WTC11 (cell line): ENCODE measurements around the gene SYNJ2. TPM values are rescaled to one million over a fixed set of nuclear protein-coding genes. Genes with fewer than 3 reads are reported as not detected.

Experiments used
- ATAC-seq: fragments of 200-7000 bp; cut with Tn5 transposase; 2 replicates; pipeline ENCODE4 v1.10.0; 2021; ENCODE audit warnings: mild to moderate bottlenecking, moderate library complexity
- CTCF ChIA-PET: fragments of 300-600 bp; sonication (Branson Sonifier 250); formaldehyde crosslinking; loops from one replicate; lab custom pipeline; 2021; ENCODE audit warnings: antibody characterized with exemption; lab: Charles Lee
- POLR2A ChIA-PET: fragments of 350-600 bp; sonication (Branson Sonifier 250); formaldehyde crosslinking; loops from one replicate; lab custom pipeline; 2021; ENCODE audit warnings: antibody characterized with exemption; lab: Charles Lee
- DNase-seq: peaks from one replicate; pipeline ENCODE4 v3.0.0; 2021; ENCODE audit warnings: low spot score
- H3K27ac Mint-ChIP-seq: 2 replicates; pipeline ENCODE4 v1.8.0; 2021; ENCODE audit warnings: mixed read lengths
- H3K27me3 Mint-ChIP-seq: 2 replicates; pipeline ENCODE4 v1.8.0; 2021; ENCODE audit warnings: low read depth, mild to moderate bottlenecking, moderate library complexity, mixed read lengths
- H3K36me3 Mint-ChIP-seq: 2 replicates; pipeline ENCODE4 v1.8.0; 2021; ENCODE audit warnings: mixed read lengths
- H3K4me1 Mint-ChIP-seq: 2 replicates; pipeline ENCODE4 v1.8.0; 2022; ENCODE audit warnings: mixed read lengths
- H3K4me3 Mint-ChIP-seq: 2 replicates; pipeline ENCODE4 v1.8.0; 2021; ENCODE audit warnings: mild to moderate bottlenecking, moderate library complexity, mixed read lengths
- H3K9me3 Mint-ChIP-seq: 2 replicates; pipeline ENCODE4 v1.8.0; 2021; ENCODE audit warnings: mixed read lengths
- ATF1 ChIP-seq: sonication (generic); formaldehyde crosslinking; IDR thresholded peaks from 2 replicates; pipeline ENCODE4 v1.8.1; 2023; ENCODE audit warnings: mild to moderate bottlenecking, moderate library complexity, missing genetic modification reagents
- EMX1 ChIP-seq: fragments of 250-450 bp; sonication (Bioruptor Pico); IDR thresholded peaks from 2 replicates; pipeline ENCODE4 v1.8.0; 2021; ENCODE audit warnings: mild to moderate bottlenecking
- ESRRA ChIP-seq: sonication (generic); formaldehyde crosslinking; IDR thresholded peaks from 2 replicates; pipeline ENCODE4 v1.8.1; 2022; ENCODE audit warnings: mild to moderate bottlenecking, missing genetic modification reagents, borderline replicate concordance
- GTF2I ChIP-seq: fragments of 250-450 bp; sonication (Bioruptor Pico); conservative IDR thresholded peaks from 2 replicates; pipeline ENCODE4 v1.4.0; 2021; ENCODE audit warnings: mild to moderate bottlenecking
- IRF2 ChIP-seq: sonication (generic); formaldehyde crosslinking; IDR thresholded peaks from 2 replicates; pipeline ENCODE4 v1.8.0; 2022; ENCODE audit warnings: low read depth, missing genetic modification reagents, borderline replicate concordance
- MYBL2 ChIP-seq: sonication (generic); formaldehyde crosslinking; IDR thresholded peaks from 2 replicates; pipeline ENCODE4 v1.8.1; 2023; ENCODE audit warnings: mild to moderate bottlenecking, moderate library complexity, missing genetic modification reagents
- NFE2L1 ChIP-seq: sonication (generic); formaldehyde crosslinking; IDR thresholded peaks from 2 replicates; pipeline ENCODE4 v1.8.1; 2023; ENCODE audit warnings: missing genetic modification reagents
- NFYB ChIP-seq: sonication (generic); formaldehyde crosslinking; conservative IDR thresholded peaks from 2 replicates; pipeline ENCODE4 v1.8.0; 2022; ENCODE audit warnings: low read depth, missing genetic modification reagents
- NR2C2 ChIP-seq: sonication (generic); formaldehyde crosslinking; IDR thresholded peaks from 2 replicates; pipeline ENCODE4 v1.8.0; 2022; ENCODE audit warnings: mild to moderate bottlenecking, missing genetic modification reagents
- OVOL2 ChIP-seq: fragments of 250-450 bp; sonication (Bioruptor Pico); IDR thresholded peaks from 2 replicates; pipeline ENCODE4 v1.9.0; 2021; ENCODE audit warnings: mild to moderate bottlenecking, borderline replicate concordance
- RELA ChIP-seq: sonication (generic); formaldehyde crosslinking; IDR thresholded peaks from 2 replicates; pipeline ENCODE4 v1.8.1; 2022; ENCODE audit warnings: missing genetic modification reagents, mild to moderate bottlenecking, borderline replicate concordance
- RORB ChIP-seq: fragments of 250-450 bp; sonication (Bioruptor Pico); IDR thresholded peaks from 2 replicates; pipeline ENCODE4 v1.9.0; 2021; ENCODE audit warnings: mild to moderate bottlenecking
- SOX15 ChIP-seq: fragments of 250-450 bp; sonication (Bioruptor Pico); IDR thresholded peaks from 2 replicates; pipeline ENCODE4 v1.9.0; 2021; ENCODE audit warnings: mild to moderate bottlenecking
- TCF7 ChIP-seq: sonication (generic); formaldehyde crosslinking; IDR thresholded peaks from 2 replicates; pipeline ENCODE4 v1.8.0; 2022; ENCODE audit warnings: mild to moderate bottlenecking, low read depth, missing genetic modification reagents, moderate library complexity
- TEAD1 ChIP-seq: sonication (generic); formaldehyde crosslinking; IDR thresholded peaks from 2 replicates; pipeline ENCODE4 v1.8.0; 2022; ENCODE audit warnings: mild to moderate bottlenecking, missing genetic modification reagents
- TP53 ChIP-seq: sonication (generic); formaldehyde crosslinking; IDR thresholded peaks from 2 replicates; pipeline ENCODE4 v1.8.1; 2023; ENCODE audit warnings: mild to moderate bottlenecking, missing genetic modification reagents
- ZBTB21 ChIP-seq: sonication (generic); formaldehyde crosslinking; IDR thresholded peaks from 2 replicates; pipeline ENCODE4 v1.8.1; 2023; ENCODE audit warnings: mild to moderate bottlenecking, missing genetic modification reagents, borderline replicate concordance
- ZNF263 ChIP-seq: sonication (generic); formaldehyde crosslinking; IDR thresholded peaks from 2 replicates; pipeline ENCODE4 v1.8.1; 2022; ENCODE audit warnings: low read depth, mild to moderate bottlenecking, moderate library complexity, missing genetic modification reagents
- ZNF396 ChIP-seq: fragments of 250-450 bp; sonication (Bioruptor Pico); IDR thresholded peaks from 2 replicates; pipeline ENCODE4 v1.8.0; 2021; ENCODE audit warnings: mild to moderate bottlenecking, moderate library complexity, borderline replicate concordance
- ZNF416 ChIP-seq: fragments of 250-450 bp; sonication (Bioruptor Pico); IDR thresholded peaks from 2 replicates; pipeline ENCODE4 v1.9.0; 2021; ENCODE audit warnings: mild to moderate bottlenecking, inconsistent platforms
- ZNF671 ChIP-seq: fragments of 250-450 bp; sonication (Bioruptor Pico); IDR thresholded peaks from 2 replicates; pipeline ENCODE4 v1.8.0; 2021; ENCODE audit warnings: mild to moderate bottlenecking
- total RNA-seq: library from RNA; stranded (reverse); gene quantifications from 3 replicates; pipeline ENCODE4 v1.2.3, GENCODE V29; 2021
- TF ChIP-seq, protein P1 (sequence below): sonication (generic); formaldehyde crosslinking; IDR thresholded peaks from 2 replicates; pipeline ENCODE4 v1.8.0; 2023; ENCODE audit warnings: missing genetic modification reagents, mild to moderate bottlenecking, borderline replicate concordance
- TF ChIP-seq, protein P2 (sequence below): sonication (generic); formaldehyde crosslinking; IDR thresholded peaks from 2 replicates; pipeline ENCODE4 v1.8.1; 2022; ENCODE audit warnings: mild to moderate bottlenecking, missing genetic modification reagents, moderate library complexity, borderline replicate concordance
- TF ChIP-seq, protein P3 (sequence below): sonication (generic); formaldehyde crosslinking; IDR thresholded peaks from 2 replicates; pipeline ENCODE4 v1.8.1; 2022; ENCODE audit warnings: low read depth, missing genetic modification reagents, borderline replicate concordance
- TF ChIP-seq, protein P4 (sequence below): sonication (generic); formaldehyde crosslinking; IDR thresholded peaks from 2 replicates; pipeline ENCODE4 v1.8.1; 2023; ENCODE audit warnings: mild to moderate bottlenecking, missing genetic modification reagents, moderate library complexity

The SYNJ2 gene
- total RNA-seq, 1 experiment from 2014 or later: 15.3 TPM

DNA sequence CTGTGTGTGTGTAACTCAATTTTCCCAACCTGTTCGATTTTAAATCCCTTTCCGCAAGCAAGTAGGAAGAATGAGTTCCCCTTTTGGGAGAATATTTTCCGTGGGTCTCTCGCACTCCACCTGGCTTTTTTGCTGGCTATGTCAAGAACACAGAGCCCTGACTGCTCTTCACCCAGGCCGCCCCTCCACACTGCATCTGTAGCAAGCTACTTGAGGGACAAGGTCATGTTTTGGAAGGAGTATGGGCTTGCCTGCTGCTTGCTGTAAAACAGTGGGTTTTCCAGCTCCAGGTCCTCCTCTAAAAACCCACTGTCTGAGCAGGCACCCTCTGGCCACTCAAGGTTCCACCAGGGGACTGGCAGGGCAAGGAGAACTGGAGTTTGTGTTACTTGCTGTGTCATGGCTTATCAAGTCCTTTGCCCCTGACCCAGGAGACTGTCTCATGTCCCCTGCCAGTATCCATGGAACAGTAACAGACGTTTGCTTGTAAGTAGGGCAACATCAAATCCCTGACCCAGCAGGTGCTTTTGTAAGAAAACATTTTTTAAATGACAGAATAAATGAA lies 35.5 kb upstream of the SYNJ2 start:
- Mint-ChIP-seq H3K36me3 (peaks cover 44% of the 10 kb centered on the region), H3K9me3 (peaks cover 19% of the 10 kb centered on the region), H3K4me3 (no peak overlapping the region)
- CTCF ChIA-PET: interaction anchor here (1.0 to 2.0 kb wide), 4 partner anchors 20 to 276 kb away, joined by 3 to 9 read pairs (median 4); no protein-coding TSS in a partner anchor
- ATAC-seq: no peak
- TF ChIP-seq ESRRA (CRISPR knock-in tag) (no peak), ATF1 (CRISPR knock-in tag) (no peak), MYBL2 (CRISPR knock-in tag) (no peak), RELA (no peak), OVOL2 (no peak), ZNF396 (CRISPR knock-in tag) (no peak), NR2C2 (CRISPR knock-in tag) (no peak), IRF2 (CRISPR knock-in tag) (no peak), TCF7 (CRISPR knock-in tag) (no peak), EMX1 (CRISPR knock-in tag) (no peak), NFYB (no peak), SOX15 (CRISPR knock-in tag) (no peak), TP53 (CRISPR knock-in tag) (no peak), ZNF416 (CRISPR knock-in tag) (no peak)
- TF ChIP-seq, protein P1, sequence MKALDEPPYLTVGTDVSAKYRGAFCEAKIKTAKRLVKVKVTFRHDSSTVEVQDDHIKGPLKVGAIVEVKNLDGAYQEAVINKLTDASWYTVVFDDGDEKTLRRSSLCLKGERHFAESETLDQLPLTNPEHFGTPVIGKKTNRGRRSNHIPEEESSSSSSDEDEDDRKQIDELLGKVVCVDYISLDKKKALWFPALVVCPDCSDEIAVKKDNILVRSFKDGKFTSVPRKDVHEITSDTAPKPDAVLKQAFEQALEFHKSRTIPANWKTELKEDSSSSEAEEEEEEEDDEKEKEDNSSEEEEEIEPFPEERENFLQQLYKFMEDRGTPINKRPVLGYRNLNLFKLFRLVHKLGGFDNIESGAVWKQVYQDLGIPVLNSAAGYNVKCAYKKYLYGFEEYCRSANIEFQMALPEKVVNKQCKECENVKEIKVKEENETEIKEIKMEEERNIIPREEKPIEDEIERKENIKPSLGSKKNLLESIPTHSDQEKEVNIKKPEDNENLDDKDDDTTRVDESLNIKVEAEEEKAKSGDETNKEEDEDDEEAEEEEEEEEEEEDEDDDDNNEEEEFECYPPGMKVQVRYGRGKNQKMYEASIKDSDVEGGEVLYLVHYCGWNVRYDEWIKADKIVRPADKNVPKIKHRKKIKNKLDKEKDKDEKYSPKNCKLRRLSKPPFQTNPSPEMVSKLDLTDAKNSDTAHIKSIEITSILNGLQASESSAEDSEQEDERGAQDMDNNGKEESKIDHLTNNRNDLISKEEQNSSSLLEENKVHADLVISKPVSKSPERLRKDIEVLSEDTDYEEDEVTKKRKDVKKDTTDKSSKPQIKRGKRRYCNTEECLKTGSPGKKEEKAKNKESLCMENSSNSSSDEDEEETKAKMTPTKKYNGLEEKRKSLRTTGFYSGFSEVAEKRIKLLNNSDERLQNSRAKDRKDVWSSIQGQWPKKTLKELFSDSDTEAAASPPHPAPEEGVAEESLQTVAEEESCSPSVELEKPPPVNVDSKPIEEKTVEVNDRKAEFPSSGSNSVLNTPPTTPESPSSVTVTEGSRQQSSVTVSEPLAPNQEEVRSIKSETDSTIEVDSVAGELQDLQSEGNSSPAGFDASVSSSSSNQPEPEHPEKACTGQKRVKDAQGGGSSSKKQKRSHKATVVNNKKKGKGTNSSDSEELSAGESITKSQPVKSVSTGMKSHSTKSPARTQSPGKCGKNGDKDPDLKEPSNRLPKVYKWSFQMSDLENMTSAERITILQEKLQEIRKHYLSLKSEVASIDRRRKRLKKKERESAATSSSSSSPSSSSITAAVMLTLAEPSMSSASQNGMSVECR: no peak
- TF ChIP-seq, protein P2, sequence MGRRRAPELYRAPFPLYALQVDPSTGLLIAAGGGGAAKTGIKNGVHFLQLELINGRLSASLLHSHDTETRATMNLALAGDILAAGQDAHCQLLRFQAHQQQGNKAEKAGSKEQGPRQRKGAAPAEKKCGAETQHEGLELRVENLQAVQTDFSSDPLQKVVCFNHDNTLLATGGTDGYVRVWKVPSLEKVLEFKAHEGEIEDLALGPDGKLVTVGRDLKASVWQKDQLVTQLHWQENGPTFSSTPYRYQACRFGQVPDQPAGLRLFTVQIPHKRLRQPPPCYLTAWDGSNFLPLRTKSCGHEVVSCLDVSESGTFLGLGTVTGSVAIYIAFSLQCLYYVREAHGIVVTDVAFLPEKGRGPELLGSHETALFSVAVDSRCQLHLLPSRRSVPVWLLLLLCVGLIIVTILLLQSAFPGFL: no peak
- TF ChIP-seq, protein P3, sequence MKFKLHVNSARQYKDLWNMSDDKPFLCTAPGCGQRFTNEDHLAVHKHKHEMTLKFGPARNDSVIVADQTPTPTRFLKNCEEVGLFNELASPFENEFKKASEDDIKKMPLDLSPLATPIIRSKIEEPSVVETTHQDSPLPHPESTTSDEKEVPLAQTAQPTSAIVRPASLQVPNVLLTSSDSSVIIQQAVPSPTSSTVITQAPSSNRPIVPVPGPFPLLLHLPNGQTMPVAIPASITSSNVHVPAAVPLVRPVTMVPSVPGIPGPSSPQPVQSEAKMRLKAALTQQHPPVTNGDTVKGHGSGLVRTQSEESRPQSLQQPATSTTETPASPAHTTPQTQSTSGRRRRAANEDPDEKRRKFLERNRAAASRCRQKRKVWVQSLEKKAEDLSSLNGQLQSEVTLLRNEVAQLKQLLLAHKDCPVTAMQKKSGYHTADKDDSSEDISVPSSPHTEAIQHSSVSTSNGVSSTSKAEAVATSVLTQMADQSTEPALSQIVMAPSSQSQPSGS (CRISPR knock-in tag): no peak
- TF ChIP-seq, all 79 proteins: peak for 0
- no peaks in the 10 kb centered on the region for H3K4me1 Mint-ChIP-seq
- H3K27me3 Mint-ChIP-seq: peaks cover 4% of the 10 kb centered on the region; the same call in 1 of the 2 replicates
- POLR2A ChIA-PET: interaction anchor here (0.6 kb wide), 1 partner anchor 576 kb away, joined by 3 read pairs; no protein-coding TSS in a partner anchor
- peak overlapping the region; percentile 16; the same call in 1 of the 2 replicates for H3K27ac Mint-ChIP-seq
- no peak for DNase-seq

DNA sequence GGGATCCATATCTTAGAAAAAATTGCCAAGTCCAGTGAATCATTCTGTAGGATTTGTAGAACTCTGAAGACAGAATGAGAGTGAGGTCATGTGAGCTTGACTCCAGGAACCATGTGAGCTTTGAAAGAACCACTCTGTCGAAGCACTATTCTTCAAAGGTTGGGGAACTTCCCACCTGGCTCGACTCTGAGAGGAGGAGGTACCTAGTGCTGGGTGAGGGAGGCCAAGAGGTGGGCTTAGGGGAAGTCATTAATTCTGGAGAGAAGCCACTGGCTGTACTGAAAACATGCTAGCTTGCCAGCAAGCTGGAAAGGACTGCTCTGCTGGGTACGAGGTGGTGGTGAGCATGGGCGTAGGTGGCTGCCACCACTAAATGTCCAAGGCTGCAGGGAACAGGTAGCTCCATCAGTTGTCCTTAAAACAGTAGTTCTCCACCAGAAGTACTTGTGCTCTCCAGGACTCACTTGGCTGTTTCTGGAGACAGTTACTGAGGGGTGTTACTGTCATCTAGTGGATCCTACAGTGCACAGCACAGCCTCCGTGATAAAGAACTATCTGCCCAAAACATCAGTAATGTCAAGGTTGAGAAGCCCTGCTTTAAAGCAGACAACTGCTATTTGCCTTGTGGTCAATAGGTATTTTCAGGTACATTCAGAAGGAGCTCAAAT lies 34.7 kb upstream of the SYNJ2 start:
- DNase-seq (no peak), ATAC-seq (peak; percentile 85)
- H3K9me3 Mint-ChIP-seq: peaks cover 20% of the 10 kb centered on the region
- POLR2A ChIA-PET: interaction anchor here (0.6 kb wide), 1 partner anchor 577 kb away, joined by 3 read pairs; no protein-coding TSS in a partner anchor
- H3K27ac Mint-ChIP-seq: no peak overlapping the region
- peaks cover 37% of the 10 kb centered on the region for H3K36me3 Mint-ChIP-seq
- CTCF ChIA-PET: interaction anchor here (0.6 to 2.0 kb wide), 7 partner anchors 20 to 712 kb away, joined by 3 to 9 read pairs (median 3); no protein-coding TSS in a partner anchor
- no peak overlapping the region for H3K4me3 Mint-ChIP-seq
- H3K4me1 Mint-ChIP-seq: no peaks in the 10 kb centered on the region
- H3K27me3 Mint-ChIP-seq: peaks cover 4% of the 10 kb centered on the region; the same call in 1 of the 2 replicates
- TF ChIP-seq MYBL2 (CRISPR knock-in tag) (no peak), TEAD1 (CRISPR knock-in tag) (no peak), GTF2I (CRISPR knock-in tag) (no peak), ESRRA (CRISPR knock-in tag) (no peak), ZNF671 (CRISPR knock-in tag) (no peak), RORB (CRISPR knock-in tag) (no peak), NFE2L1 (CRISPR knock-in tag) (no peak), EMX1 (CRISPR knock-in tag) (no peak), ZNF263 (CRISPR knock-in tag) (no peak), ZBTB21 (CRISPR knock-in tag) (no peak)
- TF ChIP-seq, protein P3 (CRISPR knock-in tag): no peak
- TF ChIP-seq, protein P4, sequence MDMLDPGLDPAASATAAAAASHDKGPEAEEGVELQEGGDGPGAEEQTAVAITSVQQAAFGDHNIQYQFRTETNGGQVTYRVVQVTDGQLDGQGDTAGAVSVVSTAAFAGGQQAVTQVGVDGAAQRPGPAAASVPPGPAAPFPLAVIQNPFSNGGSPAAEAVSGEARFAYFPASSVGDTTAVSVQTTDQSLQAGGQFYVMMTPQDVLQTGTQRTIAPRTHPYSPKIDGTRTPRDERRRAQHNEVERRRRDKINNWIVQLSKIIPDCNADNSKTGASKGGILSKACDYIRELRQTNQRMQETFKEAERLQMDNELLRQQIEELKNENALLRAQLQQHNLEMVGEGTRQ (CRISPR knock-in tag): no peak
